ENCODE results near the gene AQP9. TPM values are rescaled to one million over a fixed set of nuclear protein-coding genes. Genes with fewer than 3 reads are reported as not detected.

Gene AQP9
- total and polyA plus RNA-seq, 5 experiments from 2014 or later: 0.09 to 0.18 TPM; not detected in 3

- Mint-ChIP-seq H3K9me3 (no peaks in the 10 kb centered on the region), H3K27me3 (peaks cover 12 to 45% (median 18%) of the 10 kb centered on the region in 5 donors), H3K4me3 (no peak overlapping the region), H3K27ac (no peak overlapping the region), H3K36me3 (no peaks in the 10 kb centered on the region), H3K4me1 (no peaks in the 10 kb centered on the region)
- DNase-seq: no peak
- POLR2A ChIA-PET: no interaction called here
- no peak for ATAC-seq
Observed at GRCh38 chr15:58118272-58118671, 19.9 kb upstream of the AQP9 start.

- ATAC-seq (no peak), DNase-seq (no peak)
- no peaks in the 10 kb centered on the region for H3K36me3 Mint-ChIP-seq
- peaks cover 12 to 46% (median 17%) of the 10 kb centered on the region in 5 donors for H3K27me3 Mint-ChIP-seq
- H3K9me3 Mint-ChIP-seq: peaks cover 0 to 2% (median 1%) of the 10 kb centered on the region in 9 donors
- H3K4me1 Mint-ChIP-seq: no peaks in the 10 kb centered on the region
- POLR2A ChIA-PET: no interaction called here
- no peak overlapping the region for H3K4me3 Mint-ChIP-seq
- no peak overlapping the region for H3K27ac Mint-ChIP-seq
Observed at GRCh38 chr15:58119016-58119415, 19.2 kb upstream of the AQP9 start.

GRCh38 chr15:58124585-58124984 is 13.6 kb upstream of the AQP9 start:
- Mint-ChIP-seq H3K4me3 (no peak overlapping the region), H3K36me3 (peaks cover 0 to 7% (median 7%) of the 10 kb centered on the region in 3 donors), H3K27me3 (peaks cover 9 to 38% (median 18%) of the 10 kb centered on the region in 5 donors), H3K4me1 (no peaks in the 10 kb centered on the region), H3K27ac (no peak overlapping the region), H3K9me3 (peaks cover 0 to 16% (median 10%) of the 10 kb centered on the region in 9 donors)
- DNase-seq (no peak), ATAC-seq (no peak)
- POLR2A ChIA-PET: no interaction called here

DNA sequence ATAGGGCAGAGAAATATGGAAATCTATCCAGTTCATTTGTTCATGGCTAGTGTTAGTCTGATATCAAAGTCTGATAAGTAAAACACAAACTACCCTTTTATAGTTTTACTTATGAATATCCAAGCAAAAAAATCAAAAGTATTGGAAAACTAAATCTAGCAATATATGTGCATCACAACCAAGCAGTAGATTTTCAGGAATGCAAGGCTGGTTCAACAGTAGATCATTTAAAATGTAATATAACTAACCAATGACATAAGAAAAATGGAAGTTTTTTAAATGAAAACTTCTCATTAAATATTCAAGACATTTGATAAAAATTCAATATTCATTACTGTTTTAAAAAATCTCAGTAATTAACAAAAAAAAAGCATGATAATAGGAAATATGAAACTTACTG is 12.8 kb upstream of the AQP9 start:
- no peak for ATAC-seq
- POLR2A ChIA-PET: no interaction called here
- peaks cover 0 to 7% (median 7%) of the 10 kb centered on the region in 3 donors for H3K36me3 Mint-ChIP-seq

DNA sequence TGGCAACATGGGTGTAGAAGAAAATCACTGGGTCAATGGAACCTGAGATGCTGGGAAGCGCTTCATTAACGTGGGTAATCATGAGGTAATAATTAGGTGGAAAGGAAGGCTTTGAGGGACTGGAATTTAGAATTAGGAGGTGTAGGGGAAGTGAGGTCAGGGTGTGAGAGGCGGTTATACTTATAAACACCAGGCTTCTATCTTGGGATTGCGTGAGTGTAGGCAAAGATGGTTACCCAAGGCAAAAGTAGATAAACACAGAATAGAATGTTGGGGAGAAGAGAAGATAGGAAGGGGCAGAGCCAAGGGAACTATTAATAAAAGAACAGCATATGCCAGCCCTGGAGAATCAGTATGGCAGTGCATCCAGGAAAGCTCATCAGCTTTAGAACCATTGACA is 3.3 kb upstream of the AQP9 start:
- Mint-ChIP-seq H3K4me3 (no peak overlapping the region), H3K36me3 (no peaks in the 10 kb centered on the region), H3K9me3 (no peaks in the 10 kb centered on the region), H3K27me3 (peaks cover 0 to 15% (median 3%) of the 10 kb centered on the region in 5 donors), H3K4me1 (no peaks in the 10 kb centered on the region), H3K27ac (no peak overlapping the region)
- POLR2A ChIA-PET: no interaction called here
- DNase-seq: no peak
- ATAC-seq: no peak

More for the DNA sequence above, 12.8 kb upstream of the AQP9 start:
- Mint-ChIP-seq H3K4me1 (no peaks in the 10 kb centered on the region), H3K9me3 (peaks cover 0 to 16% (median 10%) of the 10 kb centered on the region in 9 donors), H3K27me3 (peaks cover 9 to 32% (median 16%) of the 10 kb centered on the region in 5 donors), H3K27ac (no peak overlapping the region), H3K4me3 (no peak overlapping the region)
- DNase-seq: no peak

DNA sequence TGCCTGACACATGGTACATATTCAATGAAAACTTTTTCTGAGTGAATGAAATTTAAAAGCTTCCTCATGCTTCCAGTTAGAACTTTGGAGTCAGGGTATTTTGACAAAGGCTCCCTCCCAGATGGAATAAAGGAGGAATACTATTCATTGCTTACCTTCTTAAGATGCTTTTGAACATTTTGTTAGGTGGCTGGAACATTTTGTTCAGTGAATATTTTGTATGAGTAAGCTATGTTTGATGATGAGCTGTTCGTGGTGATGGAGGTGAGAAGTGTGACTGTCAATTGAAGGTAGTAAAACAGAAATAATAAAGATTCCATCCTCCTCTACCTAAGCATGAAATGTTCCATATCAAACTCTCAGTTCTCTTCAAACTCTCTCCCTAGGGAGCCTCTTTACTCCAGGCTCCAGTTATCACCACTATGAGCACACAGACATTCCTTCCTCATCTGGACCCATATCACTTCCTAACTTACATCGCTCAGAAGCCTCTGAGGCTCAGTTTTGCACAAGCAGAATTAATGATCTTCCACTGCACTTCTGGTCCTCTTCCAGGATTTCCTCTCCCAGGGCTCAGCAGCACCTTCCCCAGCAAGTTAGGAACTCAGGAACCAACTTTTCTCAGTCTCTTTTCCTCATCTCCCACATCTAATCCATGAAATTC is 2.5 kb upstream of the AQP9 start:
- POLR2A ChIA-PET: no interaction called here
- Mint-ChIP-seq H3K4me3 (no peak overlapping the region), H3K27me3 (peaks cover 0 to 15% (median 3%) of the 10 kb centered on the region in 5 donors), H3K27ac (no peak overlapping the region), H3K4me1 (no peaks in the 10 kb centered on the region), H3K9me3 (no peaks in the 10 kb centered on the region), H3K36me3 (no peaks in the 10 kb centered on the region)
- no peak for DNase-seq
- ATAC-seq: no peak

- Mint-ChIP-seq H3K4me1 (no peaks in the 10 kb centered on the region), H3K36me3 (no peaks in the 10 kb centered on the region), H3K9me3 (no peaks in the 10 kb centered on the region), H3K27ac (no peak overlapping the region), H3K4me3 (no peak overlapping the region), H3K27me3 (peaks cover 0 to 15% (median 4%) of the 10 kb centered on the region in 5 donors)
- DNase-seq (no peak), ATAC-seq (no peak)
- POLR2A ChIA-PET: no interaction called here
Observed at GRCh38 chr15:58136731-58137130, 1.4 kb upstream of the AQP9 start.

DNA sequence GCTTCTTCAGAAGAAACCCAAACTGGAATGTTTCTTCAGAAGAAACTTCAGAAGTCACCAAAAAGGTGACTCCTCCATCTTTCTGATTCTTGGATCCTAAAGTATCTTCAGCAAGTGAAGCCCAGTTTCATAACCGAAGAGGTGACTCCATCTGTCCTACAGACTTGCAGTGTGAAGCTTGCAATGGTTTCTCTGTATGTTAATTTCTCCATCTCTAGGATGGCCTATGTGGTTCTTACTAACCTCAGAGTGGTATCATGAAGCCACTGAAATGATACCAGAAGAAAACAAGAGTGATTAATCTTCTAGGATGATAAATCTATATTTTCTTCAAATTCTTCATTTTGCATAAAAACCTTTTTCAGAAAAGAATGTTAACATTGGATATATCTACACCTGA is 495 bp upstream of the AQP9 start:
- no peaks in the 10 kb centered on the region for H3K36me3 Mint-ChIP-seq
- no peaks in the 10 kb centered on the region for H3K4me1 Mint-ChIP-seq
- no peak overlapping the region for H3K4me3 Mint-ChIP-seq
- ATAC-seq (no peak), DNase-seq (no peak)
- POLR2A ChIA-PET: no interaction called here
- no peak overlapping the region for H3K27ac Mint-ChIP-seq
- H3K9me3 Mint-ChIP-seq: no peaks in the 10 kb centered on the region
- H3K27me3 Mint-ChIP-seq: peaks cover 0 to 16% (median 5%) of the 10 kb centered on the region in 5 donors

DNA sequence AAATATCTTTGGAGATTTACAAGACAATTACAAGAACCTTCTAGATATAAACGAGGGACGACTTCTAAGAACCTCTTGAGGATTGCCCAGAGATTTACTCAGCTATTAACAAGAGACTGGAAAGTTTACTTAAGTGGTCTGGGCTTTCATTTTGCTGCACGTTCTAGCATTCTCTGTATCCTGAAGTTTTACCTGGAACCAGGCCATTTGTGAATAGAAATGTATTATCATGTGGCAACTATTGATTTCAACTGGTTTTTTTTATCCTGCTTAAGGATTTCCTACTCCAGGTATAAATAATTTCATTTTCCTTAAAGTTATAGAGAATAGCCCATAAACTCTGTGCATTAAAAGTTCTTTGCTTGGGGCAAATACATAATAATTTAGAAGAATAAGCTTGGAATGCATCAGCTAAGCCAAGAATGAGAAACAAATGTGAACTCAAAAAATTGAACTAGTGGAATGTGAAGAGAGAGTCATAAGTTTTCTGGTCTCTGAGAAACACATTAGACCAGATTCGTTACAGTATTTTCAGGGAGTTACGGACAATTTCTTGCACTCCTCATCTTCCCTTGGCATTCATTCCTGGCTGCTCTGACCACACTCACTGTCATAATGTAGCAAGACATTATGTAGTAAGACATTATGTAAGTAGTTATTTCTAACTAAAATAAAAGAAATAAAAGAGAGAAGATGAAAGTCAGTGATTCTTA is 1.3 kb downstream of the AQP9 start:
- Mint-ChIP-seq H3K36me3 (no peaks in the 10 kb centered on the region), H3K4me3 (no peak overlapping the region), H3K9me3 (no peaks in the 10 kb centered on the region), H3K4me1 (no peaks in the 10 kb centered on the region), H3K27me3 (peaks cover 1 to 10% (median 6%) of the 10 kb centered on the region in 5 donors), H3K27ac (no peak overlapping the region)
- DNase-seq (no peak), ATAC-seq (no peak)
- POLR2A ChIA-PET: no interaction called here

GRCh38 chr15:58139989-58140522 is 1.9 kb downstream of the AQP9 start:
- H3K27ac Mint-ChIP-seq: no peak overlapping the region
- POLR2A ChIA-PET: no interaction called here
- H3K9me3 Mint-ChIP-seq: peaks cover 0 to 1% (median 0%) of the 10 kb centered on the region in 9 donors
- peaks cover 3 to 9% (median 5%) of the 10 kb centered on the region in 5 donors for H3K27me3 Mint-ChIP-seq
- no peaks in the 10 kb centered on the region for H3K4me1 Mint-ChIP-seq
- no peak overlapping the region for H3K4me3 Mint-ChIP-seq
- DNase-seq: no peak
- ATAC-seq: no peak
- no peaks in the 10 kb centered on the region for H3K36me3 Mint-ChIP-seq

- H3K4me1 Mint-ChIP-seq: no peaks in the 10 kb centered on the region
- POLR2A ChIA-PET: no interaction called here
- peaks cover 0 to 2% (median 0%) of the 10 kb centered on the region in 9 donors for H3K9me3 Mint-ChIP-seq
- DNase-seq (no peak), ATAC-seq (no peak)
- peaks cover 0 to 11% (median 7%) of the 10 kb centered on the region in 5 donors for H3K27me3 Mint-ChIP-seq
- H3K4me3 Mint-ChIP-seq: no peak overlapping the region
- no peaks in the 10 kb centered on the region for H3K36me3 Mint-ChIP-seq
- no peak overlapping the region for H3K27ac Mint-ChIP-seq
Observed at GRCh38 chr15:58141894-58142293, 3.7 kb downstream of the AQP9 start.

- Mint-ChIP-seq H3K4me1 (no peaks in the 10 kb centered on the region), H3K4me3 (no peak overlapping the region), H3K9me3 (peaks cover 0 to 2% (median 0%) of the 10 kb centered on the region in 9 donors), H3K27ac (no peak overlapping the region), H3K27me3 (peaks cover 0 to 11% (median 7%) of the 10 kb centered on the region in 5 donors), H3K36me3 (no peaks in the 10 kb centered on the region)
- DNase-seq (no peak), ATAC-seq (no peak)
- POLR2A ChIA-PET: no interaction called here
Observed at GRCh38 chr15:58142827-58143461, 4.8 kb downstream of the AQP9 start.

DNA sequence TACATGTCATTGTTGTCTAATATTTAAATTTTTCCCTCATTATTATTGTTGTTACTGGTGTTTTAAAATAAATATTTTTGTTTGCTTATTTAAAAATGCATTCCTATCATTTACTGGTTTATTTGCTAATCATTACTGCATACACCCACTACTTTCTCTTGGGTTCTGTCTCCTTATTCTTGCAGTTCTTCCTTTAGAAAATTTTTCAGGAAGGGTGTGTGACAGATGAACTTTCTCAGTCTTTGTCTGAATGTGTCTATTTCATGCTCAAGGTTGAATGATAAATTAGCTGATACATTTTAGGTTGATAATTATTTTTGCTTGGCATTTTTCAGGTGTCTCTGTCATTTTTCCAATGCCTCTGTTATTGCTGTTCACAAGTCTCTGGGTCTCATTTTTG is 7.4 kb downstream of the AQP9 start:
- Mint-ChIP-seq H3K9me3 (peaks cover 0 to 2% (median 0%) of the 10 kb centered on the region in 9 donors), H3K4me1 (no peaks in the 10 kb centered on the region), H3K27ac (no peak overlapping the region), H3K36me3 (no peaks in the 10 kb centered on the region), H3K27me3 (peaks cover 0 to 11% (median 7%) of the 10 kb centered on the region in 5 donors), H3K4me3 (no peak overlapping the region)
- ATAC-seq: no peak
- no peak for DNase-seq
- POLR2A ChIA-PET: no interaction called here

All from naive thymus-derived CD8-positive, alpha-beta T cell (primary cell).